ENCODE results near the gene GET4.
A peak's percentile ranks its signal among the peaks of the same experiment; 100 is the strongest.

GET4 gene

GRCh38 chr7:835021-835420 is 41.3 kb upstream of the GET4 start:
- no peaks in the 10 kb centered on the region for H3K27me3 ChIP-seq (ENCODE audit: control insufficient read depth, insufficient read depth, low read length, poor library complexity, severe bottlenecking)
- H3K27ac ChIP-seq (ENCODE audit: insufficient read depth, low read depth, low read length, poor library complexity, severe bottlenecking), result no peak overlapping the region
- no peaks in the 10 kb centered on the region for H3K9me3 ChIP-seq (ENCODE audit: control insufficient read depth, low read length)
- WGBS, 2 experiments, result 94 to 95% methylated on average over 12 of the region's 12 CpGs
- no peaks in the 10 kb centered on the region for H3K4me1 ChIP-seq (ENCODE audit: control insufficient read depth, insufficient read depth, low read length)
- no peak overlapping the region for H3K4me3 ChIP-seq (ENCODE audit: insufficient read depth, low read depth, low read length)
- peaks cover 8% of the 10 kb centered on the region for H3K36me3 ChIP-seq (ENCODE audit: control insufficient read depth, insufficient read depth, low read length)

- 90 to 91% methylated on average over 27 of the region's 27 CpGs for WGBS, 2 experiments
- no peak overlapping the region for H3K27ac ChIP-seq (ENCODE audit: insufficient read depth, low read depth, low read length, poor library complexity, severe bottlenecking)
Observed at GRCh38 chr7:835485-836401, 40.6 kb upstream of the GET4 start.

GRCh38 chr7:836429-836828 is 39.9 kb upstream of the GET4 start:
- Histone ChIP-seq H3K36me3 (ENCODE audit: control insufficient read depth, insufficient read depth, low read length) (peaks cover 12% of the 10 kb centered on the region), H3K27me3 (ENCODE audit: control insufficient read depth, insufficient read depth, low read length, poor library complexity, severe bottlenecking) (no peaks in the 10 kb centered on the region), H3K4me3 (ENCODE audit: insufficient read depth, low read depth, low read length) (no peak overlapping the region), H3K9me3 (ENCODE audit: control insufficient read depth, low read length) (no peaks in the 10 kb centered on the region), H3K4me1 (ENCODE audit: control insufficient read depth, insufficient read depth, low read length) (no peaks in the 10 kb centered on the region), H3K27ac (ENCODE audit: insufficient read depth, low read depth, low read length, poor library complexity, severe bottlenecking) (no peak overlapping the region)
- 81 to 86% methylated on average over 5 of the region's 5 CpGs for WGBS, 2 experiments

More at GRCh38 chr7:835485-836401, 40.6 kb upstream of the GET4 start:
- no peaks in the 10 kb centered on the region for H3K9me3 ChIP-seq (ENCODE audit: control insufficient read depth, low read length)
- no peaks in the 10 kb centered on the region for H3K4me1 ChIP-seq (ENCODE audit: control insufficient read depth, insufficient read depth, low read length)
- no peaks in the 10 kb centered on the region for H3K27me3 ChIP-seq (ENCODE audit: control insufficient read depth, insufficient read depth, low read length, poor library complexity, severe bottlenecking)
- H3K4me3 ChIP-seq (ENCODE audit: insufficient read depth, low read depth, low read length), result no peak overlapping the region
- H3K36me3 ChIP-seq (ENCODE audit: control insufficient read depth, insufficient read depth, low read length), result peaks cover 12% of the 10 kb centered on the region

GRCh38 chr7:837001-837400 is 39.4 kb upstream of the GET4 start:
- WGBS, 2 experiments, result 95 to 97% methylated on average over 19 of the region's 19 CpGs
- no peaks in the 10 kb centered on the region for H3K27me3 ChIP-seq (ENCODE audit: control insufficient read depth, insufficient read depth, low read length, poor library complexity, severe bottlenecking)
- no peaks in the 10 kb centered on the region for H3K9me3 ChIP-seq (ENCODE audit: control insufficient read depth, low read length)
- H3K27ac ChIP-seq (ENCODE audit: insufficient read depth, low read depth, low read length, poor library complexity, severe bottlenecking), result no peak overlapping the region
- H3K4me3 ChIP-seq (ENCODE audit: insufficient read depth, low read depth, low read length), result no peak overlapping the region
- H3K36me3 ChIP-seq (ENCODE audit: control insufficient read depth, insufficient read depth, low read length), result peaks cover 12% of the 10 kb centered on the region
- no peaks in the 10 kb centered on the region for H3K4me1 ChIP-seq (ENCODE audit: control insufficient read depth, insufficient read depth, low read length)

GRCh38 chr7:840001-840600 is 36.3 kb upstream of the GET4 start:
- peaks cover 17% of the 10 kb centered on the region for H3K36me3 ChIP-seq (ENCODE audit: control insufficient read depth, insufficient read depth, low read length)

GRCh38 chr7:841943-842342 is 34.4 kb upstream of the GET4 start:
- Histone ChIP-seq H3K36me3 (ENCODE audit: control insufficient read depth, insufficient read depth, low read length) (peaks cover 17% of the 10 kb centered on the region), H3K4me1 (ENCODE audit: control insufficient read depth, insufficient read depth, low read length) (peaks cover 6% of the 10 kb centered on the region), H3K4me3 (ENCODE audit: insufficient read depth, low read depth, low read length) (no peak overlapping the region), H3K27ac (ENCODE audit: insufficient read depth, low read depth, low read length, poor library complexity, severe bottlenecking) (peak overlapping the region; percentile 68), H3K9me3 (ENCODE audit: control insufficient read depth, low read length) (no peaks in the 10 kb centered on the region), H3K27me3 (ENCODE audit: control insufficient read depth, insufficient read depth, low read length, poor library complexity, severe bottlenecking) (no peaks in the 10 kb centered on the region)
- 92% methylated on average over 16 of the region's 16 CpGs for WGBS, 2 experiments

More at GRCh38 chr7:840001-840600, 36.3 kb upstream of the GET4 start:
- WGBS, 2 experiments, result 91 to 93% methylated on average over 24 of the region's 24 CpGs
- peaks cover 6% of the 10 kb centered on the region for H3K4me1 ChIP-seq (ENCODE audit: control insufficient read depth, insufficient read depth, low read length)
- H3K27me3 ChIP-seq (ENCODE audit: control insufficient read depth, insufficient read depth, low read length, poor library complexity, severe bottlenecking), result no peaks in the 10 kb centered on the region
- no peaks in the 10 kb centered on the region for H3K9me3 ChIP-seq (ENCODE audit: control insufficient read depth, low read length)
- H3K27ac ChIP-seq (ENCODE audit: insufficient read depth, low read depth, low read length, poor library complexity, severe bottlenecking), result no peak overlapping the region
- H3K4me3 ChIP-seq (ENCODE audit: insufficient read depth, low read depth, low read length), result no peak overlapping the region

- Histone ChIP-seq H3K36me3 (ENCODE audit: control insufficient read depth, insufficient read depth, low read length) (peaks cover 17% of the 10 kb centered on the region), H3K4me1 (ENCODE audit: control insufficient read depth, insufficient read depth, low read length) (peaks cover 6% of the 10 kb centered on the region), H3K27ac (ENCODE audit: insufficient read depth, low read depth, low read length, poor library complexity, severe bottlenecking) (peak overlapping the region; percentile 68), H3K4me3 (ENCODE audit: insufficient read depth, low read depth, low read length) (no peak overlapping the region), H3K9me3 (ENCODE audit: control insufficient read depth, low read length) (no peaks in the 10 kb centered on the region), H3K27me3 (ENCODE audit: control insufficient read depth, insufficient read depth, low read length, poor library complexity, severe bottlenecking) (no peaks in the 10 kb centered on the region)
- 82% methylated on average over 8 of the region's 8 CpGs for WGBS, 2 experiments
Observed at GRCh38 chr7:842431-843031, 33.8 kb upstream of the GET4 start.

GRCh38 chr7:843230-843629 is 33.1 kb upstream of the GET4 start:
- peaks cover 17% of the 10 kb centered on the region for H3K36me3 ChIP-seq (ENCODE audit: control insufficient read depth, insufficient read depth, low read length)
- no peaks in the 10 kb centered on the region for H3K9me3 ChIP-seq (ENCODE audit: control insufficient read depth, low read length)
- no peak overlapping the region for H3K4me3 ChIP-seq (ENCODE audit: insufficient read depth, low read depth, low read length)
- H3K27me3 ChIP-seq (ENCODE audit: control insufficient read depth, insufficient read depth, low read length, poor library complexity, severe bottlenecking), result no peaks in the 10 kb centered on the region
- WGBS, 2 experiments, result 94 to 95% methylated on average over 17 of the region's 17 CpGs
- peaks cover 6% of the 10 kb centered on the region for H3K4me1 ChIP-seq (ENCODE audit: control insufficient read depth, insufficient read depth, low read length)
- H3K27ac ChIP-seq (ENCODE audit: insufficient read depth, low read depth, low read length, poor library complexity, severe bottlenecking), result peak overlapping the region; percentile 67

- peaks cover 12% of the 10 kb centered on the region for H3K36me3 ChIP-seq (ENCODE audit: control insufficient read depth, insufficient read depth, low read length)
- H3K4me3 ChIP-seq (ENCODE audit: insufficient read depth, low read depth, low read length), result no peak overlapping the region
- H3K9me3 ChIP-seq (ENCODE audit: control insufficient read depth, low read length), result no peaks in the 10 kb centered on the region
- peaks cover 6% of the 10 kb centered on the region for H3K4me1 ChIP-seq (ENCODE audit: control insufficient read depth, insufficient read depth, low read length)
- WGBS, 2 experiments, result 91 to 93% methylated on average over 14 of the region's 14 CpGs
- H3K27me3 ChIP-seq (ENCODE audit: control insufficient read depth, insufficient read depth, low read length, poor library complexity, severe bottlenecking), result no peaks in the 10 kb centered on the region
- no peak overlapping the region for H3K27ac ChIP-seq (ENCODE audit: insufficient read depth, low read depth, low read length, poor library complexity, severe bottlenecking)
Observed at GRCh38 chr7:844043-844442, 32.3 kb upstream of the GET4 start.

- WGBS, 2 experiments, result 96 to 97% methylated on average over 15 of the region's 15 CpGs
- Histone ChIP-seq H3K4me3 (ENCODE audit: insufficient read depth, low read depth, low read length) (no peak overlapping the region), H3K27me3 (ENCODE audit: control insufficient read depth, insufficient read depth, low read length, poor library complexity, severe bottlenecking) (no peaks in the 10 kb centered on the region), H3K9me3 (ENCODE audit: control insufficient read depth, low read length) (no peaks in the 10 kb centered on the region), H3K4me1 (ENCODE audit: control insufficient read depth, insufficient read depth, low read length) (peaks cover 6% of the 10 kb centered on the region), H3K36me3 (ENCODE audit: control insufficient read depth, insufficient read depth, low read length) (peaks cover 12% of the 10 kb centered on the region), H3K27ac (ENCODE audit: insufficient read depth, low read depth, low read length, poor library complexity, severe bottlenecking) (no peak overlapping the region)
Observed at GRCh38 chr7:844514-844913, 31.8 kb upstream of the GET4 start.
